Activated naive CD8-positive, alpha-beta T cell treated with anti-CD3 and anti-CD28 coated beads, Interleukin-2, amount 10 ng/mL, durations not matched to agents 7 days and 5 days (primary cell): ENCODE results near the gene SVOPL. TPM values are rescaled to one million over a fixed set of nuclear protein-coding genes. Genes with fewer than 3 reads are reported as not detected.

Source experiments
- ATAC-seq: fragments of 150-1000 bp; cut with Tn5 transposase; one replicate; pipeline ENCODE4 v1.10.0; 2021; ENCODE audit warnings: low read depth, moderate library complexity
- POLR2A ChIA-PET: fragments of 350-600 bp; sonication (Branson Sonifier 250); formaldehyde crosslinking; loops from one replicate; lab custom pipeline; 2021; ENCODE audit warnings: antibody characterized with exemption; lab: Charles Lee
- DNase-seq: peaks from one replicate; pipeline ENCODE4 v3.0.0; 2021
- H3K27ac Mint-ChIP-seq: one replicate; pipeline ENCODE4 v1.8.0; 2022; ENCODE audit warnings: mild to moderate bottlenecking, mixed read lengths
- H3K27me3 Mint-ChIP-seq: one replicate; pipeline ENCODE4 v1.8.0; 2022; ENCODE audit warnings: mild to moderate bottlenecking, moderate library complexity, mixed read lengths
- H3K36me3 Mint-ChIP-seq: one replicate; pipeline ENCODE4 v1.8.0; 2021; ENCODE audit warnings: mild to moderate bottlenecking, mixed read lengths
- H3K4me1 Mint-ChIP-seq: one replicate; pipeline ENCODE4 v1.8.0; 2021; ENCODE audit warnings: mixed read lengths
- H3K4me3 Mint-ChIP-seq: one replicate; pipeline ENCODE4 v1.8.0; 2022; ENCODE audit warnings: mild to moderate bottlenecking, moderate library complexity, mixed read lengths
- H3K9me3 Mint-ChIP-seq: one replicate; pipeline ENCODE4 v1.8.0; 2021; ENCODE audit warnings: mixed read lengths
- total RNA-seq, 2 experiments: library from RNA; stranded (reverse); gene quantifications; one replicate each; pipeline ENCODE4 v1.2.3, GENCODE V29; 2021

SVOPL gene
- total RNA-seq, 2 experiments from 2014 or later, result 2.5 to 4.9 TPM

GRCh38 chr7:138553805-138554204, 147.4 kb downstream of the SVOPL start:
- no peak for ATAC-seq
- H3K9me3 Mint-ChIP-seq, result peaks cover 29% of the 10 kb centered on the region
- POLR2A ChIA-PET, result no interaction called here
- H3K4me1 Mint-ChIP-seq, result peaks cover 5% of the 10 kb centered on the region
- no peak overlapping the region for H3K4me3 Mint-ChIP-seq
- peaks cover 80% of the 10 kb centered on the region for H3K36me3 Mint-ChIP-seq
- no peak overlapping the region for H3K27ac Mint-ChIP-seq
- DNase-seq, result no peak
- no peaks in the 10 kb centered on the region for H3K27me3 Mint-ChIP-seq

- POLR2A ChIA-PET, result no interaction called here
- H3K27ac Mint-ChIP-seq, result no peak overlapping the region
- no peaks in the 10 kb centered on the region for H3K27me3 Mint-ChIP-seq
- ATAC-seq (no peak), DNase-seq (no peak)
- H3K4me1 Mint-ChIP-seq, result peaks cover 5% of the 10 kb centered on the region
- H3K4me3 Mint-ChIP-seq, result no peak overlapping the region
- peaks cover 72% of the 10 kb centered on the region for H3K36me3 Mint-ChIP-seq
- H3K9me3 Mint-ChIP-seq, result peaks cover 25% of the 10 kb centered on the region
These were observed 150.1 kb downstream of the SVOPL start for GRCh38 chr7:138551102-138551501.

GRCh38 chr7:138550337-138550736, 150.8 kb downstream of the SVOPL start:
- peaks cover 6% of the 10 kb centered on the region for H3K4me1 Mint-ChIP-seq
- peaks cover 27% of the 10 kb centered on the region for H3K9me3 Mint-ChIP-seq
- no peak overlapping the region for H3K4me3 Mint-ChIP-seq
- POLR2A ChIA-PET, result no interaction called here
- no peaks in the 10 kb centered on the region for H3K27me3 Mint-ChIP-seq
- DNase-seq, result no peak
- H3K27ac Mint-ChIP-seq, result no peak overlapping the region
- H3K36me3 Mint-ChIP-seq, result peaks cover 73% of the 10 kb centered on the region
- no peak for ATAC-seq

- Mint-ChIP-seq H3K36me3 (peaks cover 74% of the 10 kb centered on the region), H3K27ac (no peak overlapping the region)
These were observed 152.1 kb downstream of the SVOPL start for GRCh38 chr7:138549082-138549481.

GRCh38 chr7:138546829-138547228, 154.3 kb downstream of the SVOPL start:
- Mint-ChIP-seq H3K9me3 (peaks cover 25% of the 10 kb centered on the region), H3K27me3 (no peaks in the 10 kb centered on the region), H3K27ac (no peak overlapping the region), H3K4me1 (peaks cover 13% of the 10 kb centered on the region), H3K36me3 (peaks cover 68% of the 10 kb centered on the region), H3K4me3 (no peak overlapping the region)
- POLR2A ChIA-PET, result no interaction called here
- DNase-seq, result no peak
- ATAC-seq, result no peak

More at GRCh38 chr7:138549082-138549481, 152.1 kb downstream of the SVOPL start:
- ATAC-seq (no peak), DNase-seq (no peak)
- Mint-ChIP-seq H3K27me3 (no peaks in the 10 kb centered on the region), H3K4me1 (peaks cover 9% of the 10 kb centered on the region), H3K9me3 (peaks cover 28% of the 10 kb centered on the region), H3K4me3 (no peak overlapping the region)
- POLR2A ChIA-PET, result no interaction called here

- Mint-ChIP-seq H3K4me1 (peaks cover 16% of the 10 kb centered on the region), H3K27me3 (no peaks in the 10 kb centered on the region), H3K9me3 (peaks cover 24% of the 10 kb centered on the region), H3K4me3 (no peak overlapping the region), H3K27ac (no peak overlapping the region), H3K36me3 (peaks cover 73% of the 10 kb centered on the region)
- ATAC-seq (no peak), DNase-seq (no peak)
- POLR2A ChIA-PET, result no interaction called here
These were observed 155.0 kb downstream of the SVOPL start for GRCh38 chr7:138546064-138546619.

GRCh38 chr7:138545123-138545522, 156.0 kb downstream of the SVOPL start:
- Mint-ChIP-seq H3K4me3 (no peak overlapping the region), H3K36me3 (peaks cover 74% of the 10 kb centered on the region), H3K9me3 (peaks cover 24% of the 10 kb centered on the region), H3K4me1 (peaks cover 16% of the 10 kb centered on the region), H3K27ac (no peak overlapping the region), H3K27me3 (no peaks in the 10 kb centered on the region)
- POLR2A ChIA-PET, result no interaction called here
- DNase-seq (no peak), ATAC-seq (no peak)

Other genes with a start within 250 kb of the SVOPL start
- 10 to 100 TPM; 22.6 to 22.8 TPM for gene TRIM24, start 241.1 kb downstream of the SVOPL start, total RNA-seq
- gene TMEM213, start 96.6 kb upstream of the SVOPL start, total RNA-seq, result not detected
- not detected for gene ATP6V0A4, start 96.8 kb upstream of the SVOPL start, total RNA-seq